Measurements from ENCODE around the gene TLR9. TPM values are rescaled to one million over a fixed set of nuclear protein-coding genes. Genes with fewer than 3 reads are reported as not detected.

TLR9 gene
- total RNA-seq, 1 experiment from 2014 or later = not detected

- no peaks in the 10 kb centered on the region for H3K27me3 Mint-ChIP-seq (ENCODE audit: low read depth)
Observed at GRCh38 chr3:52233968-52234367, 8.5 kb upstream of the TLR9 start.

More at GRCh38 chr3:52233968-52234367, 8.5 kb upstream of the TLR9 start:
- Mint-ChIP-seq H3K9me3 (no peaks in the 10 kb centered on the region), H3K27ac (peak overlapping the region in 2 of 3 experiments; percentile 44 to 63; a peak in 2 of 7 replicates), H3K4me3 (no peak overlapping the region), H3K4me1 (peaks cover 24 to 29% of the 10 kb centered on the region in 2 experiments), H3K36me3 (ENCODE audit: insufficient read depth in 1 of 3, low read depth in 3 of 3) (peaks cover 12 to 37% (median 34%) of the 10 kb centered on the region in 3 experiments)
- no peak overlapping the region for H2BK15ac ChIP-seq (ENCODE audit: low read depth, low read length)
- no peak overlapping the region for H3K56ac ChIP-seq (ENCODE audit: insufficient read length, low read depth, low read length)
- DNase-seq = no peak
- H4K8ac ChIP-seq (replicated peaks; ENCODE audit: insufficient read length, low read depth, low read length) = no peak overlapping the region
- H3K9me3 ChIP-seq (ENCODE audit: control insufficient read depth, low read depth, low read length) = no peaks in the 10 kb centered on the region
- H3K18ac ChIP-seq (ENCODE audit: insufficient read length, low read depth, low read length) = no peak overlapping the region
- H3K4me2 ChIP-seq (ENCODE audit: insufficient read depth, insufficient read length, low read length) = no peak overlapping the region
- no peak overlapping the region for H3K23ac ChIP-seq (ENCODE audit: insufficient read length, low read depth, low read length)
- no peak overlapping the region for H2BK120ac ChIP-seq (ENCODE audit: low read depth, low read length, poor library complexity, severe bottlenecking)
- no peak overlapping the region for H4K5ac ChIP-seq (ENCODE audit: insufficient read length, low read depth, low read length)
- H3K79me1 ChIP-seq (ENCODE audit: insufficient read depth, low read depth, low read length, poor library complexity, severe bottlenecking) = no peaks in the 10 kb centered on the region
- H3K79me2 ChIP-seq (ENCODE audit: insufficient read depth, low read length) = peaks cover 5% of the 10 kb centered on the region; the same call in 1 of the 2 replicates
- no peak overlapping the region for H3K4ac ChIP-seq (ENCODE audit: low read depth, low read length)
- no peaks in the 10 kb centered on the region for H4K20me1 ChIP-seq (ENCODE audit: control insufficient read depth, insufficient read depth, insufficient read length)
- H4K91ac ChIP-seq (ENCODE audit: insufficient read length, low read depth, low read length) = no peak overlapping the region
- peaks cover 15% of the 10 kb centered on the region for H3K4me1 ChIP-seq (ENCODE audit: insufficient read depth, low read length)
- no peak overlapping the region for H2BK20ac ChIP-seq (ENCODE audit: low read depth, low read length, poor library complexity, severe bottlenecking)
- no peak overlapping the region for H2BK12ac ChIP-seq (ENCODE audit: insufficient read length, low read depth, low read length)
- H3K23me2 ChIP-seq (ENCODE audit: insufficient read length, low read depth, low read length, poor library complexity, severe bottlenecking) = peaks cover 8% of the 10 kb centered on the region
- H3K14ac ChIP-seq (ENCODE audit: insufficient read depth, low read length) = no peak overlapping the region
- no peak overlapping the region for H2AFZ ChIP-seq (ENCODE audit: low read length)
- no peak overlapping the region for H3T11ph ChIP-seq (ENCODE audit: low read length)
- H3K27me3 ChIP-seq (ENCODE audit: insufficient read depth, low read length) = no peaks in the 10 kb centered on the region
- H2AK5ac ChIP-seq (ENCODE audit: insufficient read length, low read length) = no peak overlapping the region
- no peak overlapping the region for H3K9ac ChIP-seq (ENCODE audit: extremely low read depth, insufficient read length, low read length)
- H2BK5ac ChIP-seq (ENCODE audit: insufficient read length, low read length) = no peak overlapping the region
- TF ChIP-seq, protein P1, sequence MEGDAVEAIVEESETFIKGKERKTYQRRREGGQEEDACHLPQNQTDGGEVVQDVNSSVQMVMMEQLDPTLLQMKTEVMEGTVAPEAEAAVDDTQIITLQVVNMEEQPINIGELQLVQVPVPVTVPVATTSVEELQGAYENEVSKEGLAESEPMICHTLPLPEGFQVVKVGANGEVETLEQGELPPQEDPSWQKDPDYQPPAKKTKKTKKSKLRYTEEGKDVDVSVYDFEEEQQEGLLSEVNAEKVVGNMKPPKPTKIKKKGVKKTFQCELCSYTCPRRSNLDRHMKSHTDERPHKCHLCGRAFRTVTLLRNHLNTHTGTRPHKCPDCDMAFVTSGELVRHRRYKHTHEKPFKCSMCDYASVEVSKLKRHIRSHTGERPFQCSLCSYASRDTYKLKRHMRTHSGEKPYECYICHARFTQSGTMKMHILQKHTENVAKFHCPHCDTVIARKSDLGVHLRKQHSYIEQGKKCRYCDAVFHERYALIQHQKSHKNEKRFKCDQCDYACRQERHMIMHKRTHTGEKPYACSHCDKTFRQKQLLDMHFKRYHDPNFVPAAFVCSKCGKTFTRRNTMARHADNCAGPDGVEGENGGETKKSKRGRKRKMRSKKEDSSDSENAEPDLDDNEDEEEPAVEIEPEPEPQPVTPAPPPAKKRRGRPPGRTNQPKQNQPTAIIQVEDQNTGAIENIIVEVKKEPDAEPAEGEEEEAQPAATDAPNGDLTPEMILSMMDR (conservative IDR thresholded peaks at IDR 0.05) = no peak
- no peak overlapping the region for H3K27ac ChIP-seq (ENCODE audit: insufficient read length, low read depth, low read length)
- no CpG with 5 or more reads among the region's 3 CpGs for WGBS (ENCODE audit: extremely low coverage, insufficient read length, low lambda C conversion rate)
